Measurements from ENCODE around the gene CDK14.

Gene CDK14

DNA sequence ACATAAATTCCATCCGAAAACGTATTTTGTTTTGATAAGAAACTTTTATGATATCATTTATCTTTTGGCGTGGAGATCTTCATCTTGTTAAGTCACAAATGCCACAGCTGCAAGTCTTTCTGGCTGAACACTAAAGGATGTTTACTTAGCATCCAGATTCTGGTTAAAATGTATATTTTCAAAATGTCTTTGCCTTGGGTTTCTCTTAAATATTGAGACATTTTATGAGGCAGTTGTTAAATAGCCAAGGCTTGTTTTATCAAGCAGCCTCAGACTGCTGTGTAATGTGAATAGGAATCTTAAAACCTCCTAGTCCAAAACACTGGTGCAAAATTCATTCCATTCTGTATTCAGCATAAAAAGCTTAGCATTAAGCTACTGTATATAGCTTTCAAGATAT, 531.8 kb downstream of the CDK14 start:
- no peak overlapping the region for H3K27ac Mint-ChIP-seq
- H3K4me1 Mint-ChIP-seq (ENCODE audit: low read depth): no peaks in the 10 kb centered on the region
- no peaks in the 10 kb centered on the region for H3K27me3 Mint-ChIP-seq
- no peak overlapping the region for H3K4me3 Mint-ChIP-seq
- no peaks in the 10 kb centered on the region for H3K9me3 Mint-ChIP-seq
- no peaks in the 10 kb centered on the region for H3K36me3 Mint-ChIP-seq (ENCODE audit: low read depth)

DNA sequence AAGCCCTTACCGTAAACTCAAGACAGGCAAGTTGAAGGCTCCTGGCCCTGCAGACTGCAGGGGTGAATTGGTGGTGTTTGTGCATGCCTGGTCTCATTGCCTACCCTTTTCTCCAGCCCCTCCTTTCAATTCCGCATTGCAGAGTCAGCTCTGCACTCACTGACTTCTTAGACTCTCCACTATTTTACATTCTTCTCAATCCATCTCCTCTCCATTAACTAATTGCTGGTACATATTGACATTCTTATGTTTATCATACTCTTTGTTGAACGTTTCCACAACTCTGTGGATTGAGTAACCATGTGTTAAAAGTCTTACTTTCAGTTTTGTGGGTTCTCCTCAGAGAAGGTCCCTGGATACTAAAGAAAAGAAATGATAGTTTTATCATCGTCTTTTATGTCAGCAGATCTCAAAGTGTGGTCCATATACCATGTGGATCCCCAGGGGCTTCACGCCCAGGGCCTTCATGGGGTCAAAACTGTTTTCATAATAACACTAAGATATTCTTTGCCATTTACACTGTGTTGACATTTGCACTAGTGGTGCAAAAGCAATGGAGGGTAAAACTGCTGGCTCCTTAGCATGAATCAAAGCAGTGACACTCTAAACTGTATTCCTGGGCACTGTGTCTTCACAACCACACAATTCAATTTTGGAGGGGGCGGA, 532.7 kb downstream of the CDK14 start:
- H3K4me3 Mint-ChIP-seq: no peak overlapping the region
- no peaks in the 10 kb centered on the region for H3K9me3 Mint-ChIP-seq
- H3K4me1 Mint-ChIP-seq (ENCODE audit: low read depth): no peaks in the 10 kb centered on the region
- no peak overlapping the region for H3K27ac Mint-ChIP-seq
- no peaks in the 10 kb centered on the region for H3K36me3 Mint-ChIP-seq (ENCODE audit: low read depth)
- no peaks in the 10 kb centered on the region for H3K27me3 Mint-ChIP-seq

DNA sequence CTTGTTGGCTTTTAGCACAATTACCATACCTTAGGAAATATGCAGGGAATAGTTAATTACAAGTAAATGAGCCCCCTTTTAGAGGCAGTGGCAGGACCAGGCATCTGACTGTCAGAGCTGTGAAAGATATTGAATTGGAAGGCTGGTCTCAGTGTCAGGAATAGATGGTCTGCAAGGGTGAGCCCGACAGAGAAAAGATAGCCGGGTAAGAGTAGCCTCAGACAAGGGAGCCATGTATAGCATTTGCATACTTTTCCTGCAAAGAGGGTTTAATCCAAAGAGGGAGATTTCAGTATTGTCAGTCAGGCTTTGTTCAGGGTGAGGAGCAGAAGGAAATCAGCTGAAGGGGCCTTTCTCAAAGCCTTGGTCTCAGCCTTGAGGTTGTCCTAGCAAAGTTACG, 539.2 kb downstream of the CDK14 start:
- H3K4me3 Mint-ChIP-seq: no peak overlapping the region
- H3K4me1 Mint-ChIP-seq (ENCODE audit: low read depth): peaks cover 2% of the 10 kb centered on the region
- H3K9me3 Mint-ChIP-seq: no peaks in the 10 kb centered on the region
- no peaks in the 10 kb centered on the region for H3K27me3 Mint-ChIP-seq
- H3K36me3 Mint-ChIP-seq (ENCODE audit: low read depth): no peaks in the 10 kb centered on the region
- H3K27ac Mint-ChIP-seq: no peak overlapping the region

DNA sequence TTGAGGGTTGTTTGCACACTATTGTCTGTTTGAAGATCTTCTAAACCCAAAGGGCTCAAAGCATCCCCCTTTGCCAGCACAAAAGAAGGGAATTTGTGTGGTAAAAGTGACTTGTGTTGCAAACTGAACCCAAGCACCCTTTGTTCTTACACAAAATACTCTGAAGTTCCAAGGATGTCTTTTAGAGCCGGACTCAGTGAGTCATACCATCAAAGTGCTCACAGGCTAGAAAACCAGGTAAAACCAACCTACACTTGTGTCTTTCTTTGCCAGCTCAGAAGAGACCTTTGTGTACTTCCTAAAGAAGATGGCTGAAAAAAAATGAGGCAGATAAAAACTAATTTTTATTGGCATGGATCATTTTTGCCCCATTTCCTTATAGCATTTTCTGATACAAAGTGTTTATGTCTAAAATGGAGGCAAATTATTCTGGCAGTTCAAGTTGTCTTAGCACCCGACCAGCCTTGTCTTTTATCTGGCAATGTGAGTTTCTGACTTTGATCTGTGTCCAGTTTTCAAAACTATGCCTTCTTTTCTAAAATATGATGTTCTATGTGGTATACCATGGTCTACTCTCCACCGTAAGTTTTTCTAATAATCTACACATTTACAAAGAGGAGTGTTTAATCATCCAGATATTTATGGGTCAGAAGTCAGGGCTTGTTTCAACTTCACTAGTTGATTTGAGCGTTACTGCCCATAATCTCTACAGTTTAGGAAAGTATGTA, 539.7 kb downstream of the CDK14 start:
- Mint-ChIP-seq H3K4me1 (ENCODE audit: low read depth) (peaks cover 8% of the 10 kb centered on the region), H3K27ac (no peak overlapping the region), H3K27me3 (no peaks in the 10 kb centered on the region), H3K36me3 (ENCODE audit: low read depth) (no peaks in the 10 kb centered on the region), H3K4me3 (no peak overlapping the region), H3K9me3 (no peaks in the 10 kb centered on the region)

DNA sequence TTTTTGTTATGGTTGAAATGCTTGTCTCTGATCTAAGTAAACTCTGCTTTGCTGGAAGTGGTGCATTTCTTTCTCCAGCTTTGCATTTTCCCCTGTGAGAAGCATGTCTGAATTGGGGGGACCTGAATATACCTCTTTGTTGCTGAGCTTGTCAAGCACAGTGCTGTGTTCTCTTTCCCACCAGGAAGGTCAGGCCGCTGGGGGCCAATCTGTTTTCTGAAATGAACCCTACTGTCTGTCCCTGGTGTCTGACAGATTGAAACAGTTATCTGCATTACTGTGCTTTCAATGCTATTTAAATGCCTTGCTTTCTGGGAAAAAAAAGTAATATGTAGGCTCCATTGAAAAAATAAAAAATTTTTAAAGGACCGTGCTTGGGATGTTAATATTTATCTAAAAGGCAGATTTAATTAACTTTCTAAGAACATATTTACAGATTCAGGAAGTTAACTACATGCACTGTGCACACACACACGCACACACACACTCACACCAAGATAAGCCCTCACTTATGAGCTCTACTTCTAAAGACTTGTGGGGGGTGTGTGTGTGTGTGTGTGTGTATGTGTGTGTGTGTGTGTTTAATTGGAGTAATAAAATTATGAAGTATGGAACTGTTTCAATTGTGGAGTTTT, 541.1 kb downstream of the CDK14 start:
- no peaks in the 10 kb centered on the region for H3K27me3 Mint-ChIP-seq
- H3K36me3 Mint-ChIP-seq (ENCODE audit: low read depth): no peaks in the 10 kb centered on the region
- H3K9me3 Mint-ChIP-seq: no peaks in the 10 kb centered on the region
- no peak overlapping the region for H3K4me3 Mint-ChIP-seq
- peaks cover 9% of the 10 kb centered on the region for H3K4me1 Mint-ChIP-seq (ENCODE audit: low read depth)
- no peak overlapping the region for H3K27ac Mint-ChIP-seq

DNA sequence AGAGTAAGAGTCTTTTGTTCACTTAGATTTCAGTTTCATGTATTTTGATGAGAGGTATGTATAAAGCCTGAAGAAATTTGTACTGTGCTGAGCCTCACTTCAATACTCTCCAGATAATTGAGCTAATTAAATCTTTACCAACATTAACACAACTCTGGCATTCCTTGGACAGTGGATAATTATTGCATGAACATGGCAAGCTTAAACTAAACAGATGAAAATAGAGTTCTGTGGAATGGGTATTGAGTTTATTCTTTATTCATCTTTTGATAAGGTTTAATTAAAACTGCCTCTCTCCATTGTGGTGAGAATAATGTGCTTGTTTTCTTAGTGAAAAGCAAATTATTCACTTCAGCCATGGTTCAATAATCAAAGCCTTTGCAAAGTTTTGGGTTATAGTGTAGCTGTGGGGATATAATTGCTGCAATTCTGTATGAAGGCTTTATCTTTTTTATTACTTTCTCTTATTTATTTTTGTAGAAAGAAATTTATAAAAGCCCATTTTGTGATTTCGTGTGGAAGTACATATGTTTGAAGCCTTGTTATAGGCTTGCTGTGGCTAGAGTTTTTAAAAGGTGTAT, 541.8 kb downstream of the CDK14 start:
- H3K4me3 Mint-ChIP-seq: no peak overlapping the region
- H3K36me3 Mint-ChIP-seq (ENCODE audit: low read depth): no peaks in the 10 kb centered on the region
- no peaks in the 10 kb centered on the region for H3K27me3 Mint-ChIP-seq
- H3K27ac Mint-ChIP-seq: no peak overlapping the region
- peaks cover 9% of the 10 kb centered on the region for H3K4me1 Mint-ChIP-seq (ENCODE audit: low read depth)
- no peaks in the 10 kb centered on the region for H3K9me3 Mint-ChIP-seq

DNA sequence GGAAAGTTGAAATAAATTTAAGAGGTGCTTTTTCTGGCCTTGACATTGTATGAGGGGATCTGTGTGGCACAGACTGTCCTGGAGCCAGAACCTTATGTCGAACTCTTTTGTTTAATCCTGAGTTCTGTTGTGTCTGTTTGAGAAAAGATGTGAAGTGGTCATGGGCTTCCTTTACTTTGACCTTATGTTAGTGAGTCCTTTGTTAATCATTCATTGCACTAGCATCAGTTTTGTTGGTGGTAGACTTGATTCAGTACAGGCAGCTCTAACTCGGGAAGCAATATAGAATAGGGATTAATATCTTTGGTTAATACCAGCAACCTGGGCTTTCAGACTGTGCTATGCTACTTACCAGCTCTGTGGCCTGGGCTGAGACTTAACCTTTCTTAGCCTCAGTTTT, 544.2 kb downstream of the CDK14 start:
- Mint-ChIP-seq H3K27me3 (no peaks in the 10 kb centered on the region), H3K4me3 (no peak overlapping the region), H3K9me3 (no peaks in the 10 kb centered on the region), H3K4me1 (ENCODE audit: low read depth) (peaks cover 9% of the 10 kb centered on the region), H3K27ac (no peak overlapping the region), H3K36me3 (ENCODE audit: low read depth) (no peaks in the 10 kb centered on the region)

DNA sequence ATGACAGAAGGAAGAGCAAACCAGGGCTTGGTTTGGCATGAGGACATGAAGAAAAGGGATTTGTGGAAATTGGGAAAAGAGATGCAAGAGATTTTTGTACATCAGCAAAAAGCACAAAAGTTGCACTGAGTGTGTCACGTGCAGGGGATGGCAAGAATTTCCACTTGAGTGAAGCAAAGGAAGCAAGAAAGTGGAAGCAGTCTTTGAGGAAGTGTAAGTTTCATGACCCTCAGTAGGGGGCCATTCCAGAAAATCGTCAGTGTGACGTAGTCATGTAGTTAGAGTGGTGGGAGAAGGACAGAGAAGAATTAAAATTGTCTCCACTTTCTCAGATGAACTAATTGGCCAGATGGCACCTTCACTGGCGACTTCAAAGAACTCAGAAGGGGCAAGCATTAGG, 544.9 kb downstream of the CDK14 start:
- H3K27me3 Mint-ChIP-seq: no peaks in the 10 kb centered on the region
- H3K4me1 Mint-ChIP-seq (ENCODE audit: low read depth): peaks cover 9% of the 10 kb centered on the region
- H3K9me3 Mint-ChIP-seq: no peaks in the 10 kb centered on the region
- H3K36me3 Mint-ChIP-seq (ENCODE audit: low read depth): no peaks in the 10 kb centered on the region
- H3K27ac Mint-ChIP-seq: no peak overlapping the region
- no peak overlapping the region for H3K4me3 Mint-ChIP-seq

DNA sequence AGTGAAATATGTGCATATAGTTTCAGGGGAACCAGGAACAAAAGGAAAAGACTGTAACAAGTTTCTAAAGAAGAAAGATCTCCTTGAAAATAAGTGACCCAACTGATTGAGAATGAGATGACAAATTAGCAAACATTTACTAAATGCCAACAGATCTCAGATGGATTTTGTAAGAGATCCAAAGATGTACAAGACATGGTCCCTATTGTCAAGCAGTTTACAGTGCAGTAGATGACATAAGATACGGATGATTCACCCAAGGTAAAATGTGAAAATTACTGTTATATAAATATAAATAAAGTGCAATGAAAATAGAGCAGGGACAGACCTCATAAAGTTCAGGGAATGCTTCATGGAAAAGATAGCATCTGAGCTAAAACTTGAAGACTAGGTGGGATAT, 546.6 kb downstream of the CDK14 start:
- Mint-ChIP-seq H3K27me3 (no peaks in the 10 kb centered on the region), H3K9me3 (no peaks in the 10 kb centered on the region), H3K4me1 (ENCODE audit: low read depth) (peaks cover 9% of the 10 kb centered on the region), H3K36me3 (ENCODE audit: low read depth) (no peaks in the 10 kb centered on the region), H3K27ac (no peak overlapping the region), H3K4me3 (no peak overlapping the region)

DNA sequence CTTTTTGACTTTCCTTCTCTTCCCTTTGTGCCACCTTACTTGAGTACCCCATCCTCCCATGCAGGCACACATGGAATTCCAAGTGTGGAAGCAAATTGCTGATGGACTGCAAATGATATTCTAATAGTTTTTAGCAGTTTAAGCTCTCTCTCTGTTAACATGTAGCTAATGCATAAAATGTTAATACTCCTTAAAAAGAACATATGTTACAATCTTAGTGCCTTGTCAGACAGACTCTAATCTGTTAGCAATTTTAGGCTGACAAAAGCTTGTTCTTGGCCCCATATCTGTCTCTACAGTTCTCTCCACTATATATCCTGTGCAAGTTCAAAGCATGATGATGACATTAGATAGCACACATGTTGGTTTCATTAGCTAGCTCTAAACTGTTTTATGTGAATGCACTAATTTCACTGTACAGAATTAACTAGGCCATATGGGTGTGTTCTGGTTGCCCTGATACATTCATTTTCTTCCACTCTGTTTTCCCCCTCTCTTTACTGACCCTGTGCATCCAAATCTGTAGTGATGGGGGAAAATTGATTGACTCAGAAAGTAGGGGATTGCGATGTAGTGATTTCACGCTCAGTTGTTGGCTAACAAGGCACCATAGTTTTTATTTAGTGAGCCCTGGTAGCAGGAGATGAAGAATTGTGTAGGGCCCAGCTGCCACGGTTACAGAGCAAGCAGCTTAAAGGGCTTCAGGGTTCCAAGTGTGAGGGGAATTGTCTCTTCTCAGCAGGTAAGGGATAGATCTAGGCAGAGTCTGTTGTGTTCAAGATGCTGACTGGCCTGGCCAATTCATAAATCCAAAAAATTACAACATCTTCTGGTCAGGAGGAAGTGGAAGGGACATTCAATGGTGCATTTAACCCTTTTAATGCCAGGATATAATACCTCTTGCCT, 553.5 kb downstream of the CDK14 start:
- Mint-ChIP-seq H3K27ac (no peak overlapping the region), H3K4me1 (ENCODE audit: low read depth) (no peaks in the 10 kb centered on the region), H3K27me3 (no peaks in the 10 kb centered on the region), H3K9me3 (no peaks in the 10 kb centered on the region), H3K4me3 (no peak overlapping the region), H3K36me3 (ENCODE audit: low read depth) (no peaks in the 10 kb centered on the region)

DNA sequence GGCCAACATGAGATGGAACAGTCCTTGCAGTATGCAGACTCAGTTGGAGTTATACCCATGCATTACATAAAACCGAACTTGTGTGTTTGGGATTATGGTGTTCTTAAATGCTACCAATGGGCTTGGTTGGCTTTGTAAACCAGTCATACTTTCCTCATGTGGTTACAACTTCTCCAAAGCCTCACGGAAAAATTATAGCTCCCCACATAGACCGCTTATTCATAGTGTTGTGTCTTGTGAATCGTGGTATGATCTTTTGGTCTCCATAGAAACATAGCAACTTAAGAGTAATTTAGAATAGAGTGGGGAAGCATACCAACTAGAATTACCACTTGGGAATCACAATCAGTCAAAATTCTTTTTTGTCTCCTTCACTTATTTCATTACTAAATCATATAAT, 555.8 kb downstream of the CDK14 start:
- Mint-ChIP-seq H3K4me3 (no peak overlapping the region), H3K36me3 (ENCODE audit: low read depth) (no peaks in the 10 kb centered on the region), H3K27me3 (no peaks in the 10 kb centered on the region), H3K9me3 (no peaks in the 10 kb centered on the region), H3K27ac (no peak overlapping the region), H3K4me1 (ENCODE audit: low read depth) (no peaks in the 10 kb centered on the region)

DNA sequence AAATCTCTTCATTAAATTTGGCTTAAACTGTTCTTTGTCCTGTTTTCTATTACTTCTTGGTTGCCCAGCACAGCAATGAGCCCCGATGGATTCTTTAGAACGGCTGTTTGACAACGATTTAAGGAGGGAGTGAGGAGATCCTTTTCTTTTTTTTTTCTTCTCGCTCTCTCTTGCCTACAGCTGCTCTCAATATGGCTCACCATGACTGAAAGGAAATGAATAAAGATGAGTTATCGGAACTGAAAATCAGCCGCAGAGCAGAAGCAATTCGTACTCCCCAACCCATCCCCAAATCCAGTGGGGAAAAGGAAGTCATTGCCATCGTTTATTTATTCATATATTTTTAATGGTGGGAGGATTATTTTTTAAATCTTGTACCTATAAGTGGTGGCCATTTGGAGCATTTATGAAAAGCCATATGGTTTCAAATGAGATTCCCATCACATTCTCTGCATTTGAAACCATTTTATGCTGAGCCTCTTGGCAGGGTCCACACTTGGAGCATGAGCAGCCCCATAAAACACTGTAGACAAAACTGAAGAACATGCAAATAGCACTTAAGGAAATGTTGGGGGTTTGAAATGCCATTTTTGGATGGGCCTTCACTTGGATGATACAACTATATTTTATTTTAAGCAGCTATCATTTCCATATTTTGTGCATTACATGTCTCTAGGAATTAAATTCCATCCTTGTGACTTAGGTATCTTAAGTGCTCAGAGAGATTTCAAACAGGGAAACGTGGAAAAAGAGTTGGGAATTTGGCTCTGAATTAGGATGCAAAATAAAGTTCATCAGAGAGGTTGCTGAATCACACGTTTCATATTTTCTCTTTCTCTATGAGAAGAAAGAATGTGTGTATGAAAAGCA, 560.4 kb downstream of the CDK14 start:
- no peaks in the 10 kb centered on the region for H3K36me3 Mint-ChIP-seq (ENCODE audit: low read depth)
- no peak overlapping the region for H3K27ac Mint-ChIP-seq
- H3K4me1 Mint-ChIP-seq (ENCODE audit: low read depth): no peaks in the 10 kb centered on the region
- no peaks in the 10 kb centered on the region for H3K27me3 Mint-ChIP-seq
- no peak overlapping the region for H3K4me3 Mint-ChIP-seq
- H3K9me3 Mint-ChIP-seq: no peaks in the 10 kb centered on the region

DNA sequence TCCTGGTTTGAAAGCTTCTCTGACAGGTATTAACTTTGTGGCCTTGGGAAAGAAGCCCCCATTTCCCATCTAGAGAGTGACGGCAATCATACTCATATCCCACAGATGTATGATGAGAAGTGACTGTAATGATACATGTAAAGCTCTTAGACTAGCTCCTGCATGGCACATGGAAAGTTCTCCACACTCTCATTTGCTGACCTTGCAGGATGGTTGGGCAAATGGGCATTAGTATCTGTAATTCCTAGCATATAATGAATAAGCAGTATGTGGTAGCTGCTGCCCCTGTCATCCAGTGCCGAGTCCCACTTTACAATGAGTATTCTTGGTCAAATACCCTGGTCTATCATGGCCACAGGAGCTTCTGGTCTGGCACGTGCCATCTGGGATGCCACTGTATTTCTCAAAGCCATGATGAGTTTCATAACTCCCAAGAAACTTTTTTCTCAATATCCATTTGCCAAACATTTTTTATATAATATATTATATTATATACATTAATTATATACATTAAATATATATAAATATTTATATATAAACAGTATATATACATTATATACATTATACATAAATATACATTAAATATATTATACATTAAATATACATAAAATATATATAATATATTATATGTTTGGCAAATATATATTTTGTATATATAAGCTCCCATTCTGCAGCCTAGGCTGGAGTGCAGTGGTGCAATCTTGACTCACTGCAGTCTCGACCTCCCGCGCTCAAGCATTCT, 561.6 kb downstream of the CDK14 start:
- Mint-ChIP-seq H3K4me3 (no peak overlapping the region), H3K4me1 (ENCODE audit: low read depth) (no peaks in the 10 kb centered on the region), H3K36me3 (ENCODE audit: low read depth) (no peaks in the 10 kb centered on the region), H3K27me3 (no peaks in the 10 kb centered on the region), H3K27ac (no peak overlapping the region), H3K9me3 (no peaks in the 10 kb centered on the region)

All from stimulated activated naive CD8-positive, alpha-beta T cell treated with anti-CD3 and anti-CD28 coated beads, Interleukin-15, Interleukin-2, amounts not matched to agents 100 ng/mL and 50 ng/mL, for 24 hours (primary cell).